ENCODE results near the gene RNASEH2A. TPM values are rescaled to one million over a fixed set of nuclear protein-coding genes. Genes with fewer than 3 reads are reported as not detected.

The RNASEH2A gene
- total RNA-seq, 4 donors from 2014 or later, result 2.7 to 17.5 (median 4.0) TPM; not detected in 1

- Histone ChIP-seq H3K27me3 (peaks cover 31% of the 10 kb centered on the region), H3K9me3 (no peaks in the 10 kb centered on the region), H3K4me1 (peaks cover 0 to 7% (median 6%) of the 10 kb centered on the region in 4 donors), H3K27ac (no peak overlapping the region), H3K4me3 (no peak overlapping the region), H3K36me3 (no peaks in the 10 kb centered on the region)
- DNase-seq, result no peak
- intact Hi-C loops (cut with DNase I; ENCODE audit: low total_unique reads) (no loop called here), in situ Hi-C loops (cut with MboI; ENCODE audit: low pct_ligation_motif_present in 1 of 4, low pct_unique_long_range_greater_than_20kb in 1 of 4, low sequenced_read_pairs in 3 of 4) (no loop called here)
- 80 to 87% methylated on average over 1 to 2 of the region's 2 CpGs for WGBS, 2 donors (ENCODE audit: low coverage in 1 of 2)
- TF ChIP-seq POLR2AphosphoS5 (IDR thresholded peaks at IDR 0.05) (no peak), POLR2A (IDR thresholded peaks at IDR 0.05) (no peak), EP300 (IDR thresholded peaks at IDR 0.05; ENCODE audit: low read depth) (no peak)
- TF ChIP-seq, protein P1, sequence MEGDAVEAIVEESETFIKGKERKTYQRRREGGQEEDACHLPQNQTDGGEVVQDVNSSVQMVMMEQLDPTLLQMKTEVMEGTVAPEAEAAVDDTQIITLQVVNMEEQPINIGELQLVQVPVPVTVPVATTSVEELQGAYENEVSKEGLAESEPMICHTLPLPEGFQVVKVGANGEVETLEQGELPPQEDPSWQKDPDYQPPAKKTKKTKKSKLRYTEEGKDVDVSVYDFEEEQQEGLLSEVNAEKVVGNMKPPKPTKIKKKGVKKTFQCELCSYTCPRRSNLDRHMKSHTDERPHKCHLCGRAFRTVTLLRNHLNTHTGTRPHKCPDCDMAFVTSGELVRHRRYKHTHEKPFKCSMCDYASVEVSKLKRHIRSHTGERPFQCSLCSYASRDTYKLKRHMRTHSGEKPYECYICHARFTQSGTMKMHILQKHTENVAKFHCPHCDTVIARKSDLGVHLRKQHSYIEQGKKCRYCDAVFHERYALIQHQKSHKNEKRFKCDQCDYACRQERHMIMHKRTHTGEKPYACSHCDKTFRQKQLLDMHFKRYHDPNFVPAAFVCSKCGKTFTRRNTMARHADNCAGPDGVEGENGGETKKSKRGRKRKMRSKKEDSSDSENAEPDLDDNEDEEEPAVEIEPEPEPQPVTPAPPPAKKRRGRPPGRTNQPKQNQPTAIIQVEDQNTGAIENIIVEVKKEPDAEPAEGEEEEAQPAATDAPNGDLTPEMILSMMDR (IDR thresholded peaks at IDR 0.05), result no peak
Observed at GRCh38 chr19:12821761-12822160, 15.4 kb downstream of the RNASEH2A start.

DNA sequence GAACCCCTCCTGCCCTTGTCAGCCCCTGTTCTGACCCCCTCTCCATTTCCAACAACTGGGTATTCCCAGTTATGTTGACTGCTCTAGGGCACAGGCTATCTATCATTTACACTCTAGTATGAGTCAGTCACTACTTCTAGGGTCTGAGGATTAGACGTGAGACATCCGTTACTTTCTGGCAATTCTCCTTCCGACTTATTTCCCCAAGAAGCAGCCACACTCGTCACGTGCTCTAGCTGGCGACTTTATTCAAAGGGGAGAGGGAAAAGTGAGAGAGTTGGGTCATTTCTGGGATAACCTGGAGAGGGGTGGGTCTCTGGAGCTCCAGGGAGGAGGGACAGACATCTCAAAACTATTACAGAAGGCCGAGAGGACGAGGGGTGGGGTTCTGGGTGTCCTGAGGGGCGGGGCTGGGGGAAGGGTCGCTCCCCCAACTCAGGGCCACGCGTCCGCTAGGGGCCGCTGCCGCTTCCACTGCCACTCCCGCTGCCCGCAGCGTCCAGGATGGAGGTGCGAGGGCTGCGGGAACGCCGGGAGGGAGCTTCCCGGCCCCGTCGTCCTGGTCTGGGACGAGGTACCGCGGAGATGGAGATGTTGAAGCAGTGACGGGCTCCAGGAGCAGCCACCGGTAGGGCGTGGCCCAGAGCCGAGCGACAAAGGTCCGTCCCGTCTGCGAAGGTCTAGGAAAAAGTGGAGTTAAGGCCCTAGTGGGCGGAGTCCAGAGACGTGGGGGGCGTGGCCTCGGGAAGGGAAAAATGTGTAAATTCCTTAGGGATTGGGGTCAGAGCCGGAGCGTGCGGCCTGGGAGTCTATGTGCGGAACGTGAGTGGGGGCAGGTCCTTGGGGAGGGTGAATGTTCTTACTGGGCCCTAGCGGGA, 19.1 kb downstream of the RNASEH2A start:
- Histone ChIP-seq H3K36me3 (no peaks in the 10 kb centered on the region), H3K4me1 (peaks cover 0 to 17% (median 6%) of the 10 kb centered on the region in 4 donors), H3K27me3 (peaks cover 68% of the 10 kb centered on the region), H3K4me3 (no peak overlapping the region), H3K9me3 (no peaks in the 10 kb centered on the region), H3K27ac (no peak overlapping the region)
- TF ChIP-seq POLR2AphosphoS5 (IDR thresholded peaks at IDR 0.05) (no peak), EP300 (IDR thresholded peaks at IDR 0.05; ENCODE audit: low read depth) (no peak)
- TF ChIP-seq, protein P1 (IDR thresholded peaks at IDR 0.05), result peak in 3 of 5 experiments; percentile 19 to 36 (median 36)
- DNase-seq, result no peak
- in situ Hi-C loops (cut with MboI; ENCODE audit: low pct_ligation_motif_present in 1 of 4, low pct_unique_long_range_greater_than_20kb in 1 of 4, low sequenced_read_pairs in 3 of 4), result no loop called here
- intact Hi-C loops (cut with DNase I; ENCODE audit: low total_unique reads), result no loop called here
- 4 to 8% methylated on average over 9 to 46 of the region's 46 CpGs for WGBS, 2 donors (ENCODE audit: low coverage in 1 of 2)

- H3K4me3 ChIP-seq, result no peak overlapping the region
- H3K27ac ChIP-seq, result no peak overlapping the region
- peaks cover 96% of the 10 kb centered on the region for H3K27me3 ChIP-seq
- TF ChIP-seq EP300 (IDR thresholded peaks at IDR 0.05; ENCODE audit: low read depth) (no peak), POLR2A (IDR thresholded peaks at IDR 0.05) (no peak), POLR2AphosphoS5 (IDR thresholded peaks at IDR 0.05) (no peak)
- TF ChIP-seq, protein P1 (IDR thresholded peaks at IDR 0.05), result no peak
- no peaks in the 10 kb centered on the region for H3K36me3 ChIP-seq
- in situ Hi-C loops (cut with MboI; ENCODE audit: low pct_ligation_motif_present in 1 of 4, low pct_unique_long_range_greater_than_20kb in 1 of 4, low sequenced_read_pairs in 3 of 4), result no loop called here
- peak; percentile 67 for DNase-seq
- peaks cover 4 to 28% (median 17%) of the 10 kb centered on the region in 4 donors for H3K4me1 ChIP-seq
- intact Hi-C loops (cut with DNase I; ENCODE audit: low total_unique reads), result no loop called here
- H3K9me3 ChIP-seq, result no peaks in the 10 kb centered on the region
- 3 to 17% methylated on average over 1 to 23 of the region's 23 CpGs for WGBS, 2 donors (ENCODE audit: low coverage in 1 of 2)
Observed at GRCh38 chr19:12828494-12828893, 22.1 kb downstream of the RNASEH2A start.

DNA sequence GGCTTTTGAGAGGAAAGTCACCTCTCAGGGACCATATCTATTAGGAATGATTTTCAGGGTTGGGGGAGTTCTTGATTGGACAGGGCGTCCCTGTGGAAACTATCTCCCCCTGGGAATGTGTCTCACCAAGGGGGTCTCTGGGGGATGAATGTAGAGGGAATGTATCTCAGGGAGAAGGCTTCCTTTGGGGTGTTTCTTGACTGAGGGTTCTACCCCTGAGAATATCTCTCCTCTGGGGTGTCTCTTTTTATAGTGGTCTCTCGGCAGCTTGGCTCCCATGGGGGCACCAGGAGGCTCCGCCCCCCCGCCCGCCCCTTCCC, 27.0 kb downstream of the RNASEH2A start:
- intact Hi-C loops (cut with DNase I; ENCODE audit: low total_unique reads) (no loop called here), in situ Hi-C loops (cut with MboI; ENCODE audit: low pct_ligation_motif_present in 1 of 4, low pct_unique_long_range_greater_than_20kb in 1 of 4, low sequenced_read_pairs in 3 of 4) (no loop called here)
- Histone ChIP-seq H3K4me1 (peaks cover 13 to 31% (median 22%) of the 10 kb centered on the region in 4 donors), H3K36me3 (no peaks in the 10 kb centered on the region), H3K9me3 (no peaks in the 10 kb centered on the region), H3K27me3 (peaks cover 97% of the 10 kb centered on the region), H3K4me3 (peak overlapping the region in 3 of 4 donors; percentile 24 to 56 (median 31)), H3K27ac (no peak overlapping the region)
- DNase-seq, result no peak
- 0% methylated on average over 5 of the region's 5 CpGs; no CpG with 5 or more reads in 1 of the 2 donors for WGBS, 2 donors (ENCODE audit: low coverage in 1 of 2)
- no peak for TF ChIP-seq EP300 (IDR thresholded peaks at IDR 0.05; ENCODE audit: low read depth)
- TF ChIP-seq POLR2AphosphoS5 (IDR thresholded peaks at IDR 0.05), result no peak
- TF ChIP-seq POLR2A (IDR thresholded peaks at IDR 0.05), result no peak
- TF ChIP-seq, protein P1 (IDR thresholded peaks at IDR 0.05), result no peak
